Loucy (cell line): ENCODE measurements around the gene TRIM3.

Experiments used
- H2AFZ ChIP-seq: fragments of 200-600 bp; sonication (generic); 2 replicates; pipeline ENCODE4 v1.6.0; 2016; ENCODE audit warnings: antibody characterized with exemption, mild to moderate bottlenecking, low read length, moderate library complexity
- H3F3A ChIP-seq: fragments of 200-600 bp; 2 replicates; pipeline ENCODE4 v1.6.0; 2016; ENCODE audit warnings: antibody characterized with exemption, low read depth, mild to moderate bottlenecking
- H3K27me3 ChIP-seq: fragments of 200-600 bp; sonication (generic); 2 replicates; pipeline ENCODE4 v1.6.1; 2014; ENCODE audit warnings: low read length, mild to moderate bottlenecking; ENCODE audit not compliant: insufficient read depth, poor library complexity, severe bottlenecking
- H3K36me3 ChIP-seq: fragments of 200-600 bp; sonication (generic); 2 replicates; pipeline ENCODE4 v1.6.1; 2016; ENCODE audit warnings: low read length; ENCODE audit not compliant: insufficient read depth
- H3K4me1 ChIP-seq: fragments of 200-600 bp; sonication (generic); 2 replicates; pipeline ENCODE4 v1.5.1; 2014; ENCODE audit warnings: low read length, mild to moderate bottlenecking; ENCODE audit not compliant: insufficient read depth, poor library complexity, severe bottlenecking
- H3K4me2 ChIP-seq: fragments of 200-600 bp; sonication (generic); 2 replicates; pipeline ENCODE4 v1.6.0; 2014; ENCODE audit warnings: antibody characterized with exemption, low read length, low read depth, mild to moderate bottlenecking; ENCODE audit not compliant: poor library complexity, severe bottlenecking
- H3K4me3 ChIP-seq: fragments of 200-600 bp; sonication (generic); 2 replicates; pipeline ENCODE4 v1.5.1; 2014; ENCODE audit warnings: low read length, mild to moderate bottlenecking, mixed read lengths; ENCODE audit not compliant: poor library complexity, severe bottlenecking
- H3K79me2 ChIP-seq: fragments of 200-600 bp; sonication (generic); 2 replicates; pipeline ENCODE4 v1.6.1; 2014; ENCODE audit warnings: low read length; ENCODE audit not compliant: insufficient read depth
- H3K9ac ChIP-seq: fragments of 200-600 bp; sonication (generic); 2 replicates; pipeline ENCODE4 v1.6.0; 2014; ENCODE audit warnings: mild to moderate bottlenecking, low read depth, low read length, moderate library complexity; ENCODE audit not compliant: poor library complexity, severe bottlenecking
- H3K9me2 ChIP-seq: fragments of 200-600 bp; sonication (generic); replicated peaks from 2 replicates; pipeline ENCODE4 v1.6.1; 2016; ENCODE audit warnings: low read depth, low read length, mixed read lengths
- H3K9me3 ChIP-seq: fragments of 200-600 bp; sonication (generic); 2 replicates; pipeline ENCODE4 v1.6.1; 2014; ENCODE audit warnings: mild to moderate bottlenecking, antibody characterized with exemption, low read length, low read depth; ENCODE audit not compliant: insufficient read depth
- H4K20me1 ChIP-seq: fragments of 200-600 bp; sonication (generic); 2 replicates; pipeline ENCODE4 v1.6.0; 2014; ENCODE audit warnings: antibody characterized with exemption, low read length, mild to moderate bottlenecking; ENCODE audit not compliant: insufficient read depth, poor library complexity, severe bottlenecking
- CTCF ChIP-seq: fragments of 200-600 bp; sonication (generic); conservative IDR thresholded peaks from 2 replicates; pipeline ENCODE4 v1.5.1; 2014; ENCODE audit warnings: mild to moderate bottlenecking, antibody characterized with exemption, low read length
- EZH2phosphoT487 ChIP-seq: fragments of 200-600 bp; IDR thresholded peaks from 2 replicates; pipeline ENCODE4 v1.6.1; 2018; ENCODE audit warnings: antibody characterized with exemption, mild to moderate bottlenecking, moderate library complexity, borderline replicate concordance

TRIM3 gene

GRCh38 chr11:6455070-6455469 is 18.7 kb downstream of the TRIM3 start:
- no peak overlapping the region for H3K9ac ChIP-seq

GRCh38 chr11:6453152-6453551 is 20.6 kb downstream of the TRIM3 start:
- TF ChIP-seq EZH2phosphoT487 (no peak), CTCF (no peak)
- Histone ChIP-seq H3K79me2 (no peaks in the 10 kb centered on the region), H3K9ac (no peak overlapping the region), H3F3A (no peaks in the 10 kb centered on the region), H3K4me2 (no peak overlapping the region), H3K4me1 (no peaks in the 10 kb centered on the region), H2AFZ (no peak overlapping the region), H3K36me3 (peaks cover 9% of the 10 kb centered on the region; the same call in 1 of the 2 replicates), H3K27me3 (no peaks in the 10 kb centered on the region), H4K20me1 (no peaks in the 10 kb centered on the region), H3K9me2 (no peaks in the 10 kb centered on the region), H3K4me3 (no peak overlapping the region), H3K9me3 (no peaks in the 10 kb centered on the region)

More at GRCh38 chr11:6455070-6455469, 18.7 kb downstream of the TRIM3 start:
- Histone ChIP-seq H2AFZ (no peak overlapping the region), H3K4me2 (no peak overlapping the region), H3K4me3 (no peak overlapping the region), H3K9me3 (no peaks in the 10 kb centered on the region), H3K4me1 (no peaks in the 10 kb centered on the region), H3K79me2 (no peaks in the 10 kb centered on the region), H3F3A (no peaks in the 10 kb centered on the region), H3K27me3 (no peaks in the 10 kb centered on the region), H3K36me3 (peaks cover 9% of the 10 kb centered on the region; the same call in 1 of the 2 replicates), H4K20me1 (no peaks in the 10 kb centered on the region), H3K9me2 (no peaks in the 10 kb centered on the region)
- TF ChIP-seq EZH2phosphoT487 (no peak), CTCF (no peak)

GRCh38 chr11:6452219-6452618 is 21.5 kb downstream of the TRIM3 start:
- no peak overlapping the region for H2AFZ ChIP-seq
- H3K9me2 ChIP-seq: no peaks in the 10 kb centered on the region
- peaks cover 9% of the 10 kb centered on the region; the same call in 1 of the 2 replicates for H3K36me3 ChIP-seq
- H3K9ac ChIP-seq: no peak overlapping the region
- no peaks in the 10 kb centered on the region for H3K9me3 ChIP-seq
- no peak overlapping the region for H3K4me2 ChIP-seq
- no peaks in the 10 kb centered on the region for H3F3A ChIP-seq
- TF ChIP-seq CTCF: no peak
- no peak for TF ChIP-seq EZH2phosphoT487
- H3K4me1 ChIP-seq: no peaks in the 10 kb centered on the region
- H3K79me2 ChIP-seq: no peaks in the 10 kb centered on the region
- no peaks in the 10 kb centered on the region for H4K20me1 ChIP-seq
- no peak overlapping the region for H3K4me3 ChIP-seq
- H3K27me3 ChIP-seq: no peaks in the 10 kb centered on the region
